Skeletal muscle cell (primary cell): ENCODE results near the gene TM9SF3.

Source experiments
- DNase-seq: peaks from one replicate; pipeline ENCODE4 v3.0.0-alpha.2; 2010; ENCODE audit warnings: low read depth
- H3K4me3 ChIP-seq: 2 replicates; pipeline ENCODE4 v1.5.1; 2011; ENCODE audit warnings: low read depth, mild to moderate bottlenecking, control low read depth, low read length, moderate library complexity

The TM9SF3 gene

DNA sequence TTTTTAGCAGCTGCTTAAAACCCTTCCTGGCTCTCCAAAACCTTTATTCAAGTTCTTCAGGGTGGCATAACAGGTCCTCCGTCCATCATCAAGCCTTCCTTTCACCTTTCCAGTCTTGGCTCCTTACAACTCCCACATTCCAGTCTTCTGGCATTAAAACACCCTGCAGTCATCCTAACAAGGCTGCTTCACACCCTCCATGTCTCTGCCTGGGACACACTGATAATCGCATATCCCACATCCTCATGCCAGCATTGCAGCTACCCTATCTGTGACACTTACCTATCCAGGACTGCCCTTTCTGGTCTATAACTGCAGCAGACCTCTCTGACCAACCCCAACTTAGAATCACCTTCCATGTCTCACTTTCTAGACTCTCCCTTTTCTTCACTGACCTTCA is 70.5 kb downstream of the TM9SF3 start:
- H3K4me3 ChIP-seq = no peak overlapping the region
- DNase-seq = no peak

- peak; percentile 73 for DNase-seq
- peak within 1 kb of the TSS; percentile 57 for H3K4me3 ChIP-seq
These were observed 72.9 kb downstream of the TM9SF3 start, which contains the start of gene TLL2 for GRCh38 chr10:96513698-96514561. Gene TLL2, minus strand, starts transcription at chr10:96513926. Its CDS starts 241 bp downstream, at chr10:96513685.

DNA sequence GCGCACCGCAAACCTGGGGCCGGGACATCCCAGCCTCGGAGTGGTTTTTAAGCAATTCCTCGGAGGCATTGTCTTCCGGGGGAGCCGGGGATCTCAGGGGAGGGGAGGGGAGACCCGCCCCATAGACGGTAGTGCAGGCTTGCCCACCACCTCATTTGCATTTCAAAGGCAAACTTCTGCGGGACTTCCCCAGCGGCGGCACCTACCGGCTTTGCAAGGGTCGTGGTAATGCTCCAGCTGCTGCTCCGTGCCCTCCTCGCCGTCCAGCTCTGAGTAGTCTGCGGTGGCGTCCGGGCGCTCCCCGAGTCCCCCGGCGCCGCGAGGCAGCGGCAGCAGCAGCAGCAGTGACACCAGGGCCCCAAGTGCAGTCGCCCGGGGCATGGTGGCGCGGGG is 73.5 kb downstream of the TM9SF3 start:
- DNase-seq = no peak
- peak overlapping the region; percentile 57 for H3K4me3 ChIP-seq

GRCh38 chr10:96512524-96513304 is 74.1 kb downstream of the TM9SF3 start:
- H3K4me3 ChIP-seq = peak overlapping the region; percentile 57
- no peak for DNase-seq

GRCh38 chr10:96511044-96511945 is 75.5 kb downstream of the TM9SF3 start:
- H3K4me3 ChIP-seq = no peak overlapping the region

GRCh38 chr10:96509017-96509641 is 77.7 kb downstream of the TM9SF3 start:
- no peak overlapping the region for H3K4me3 ChIP-seq
- peak; percentile 41 for DNase-seq

More at GRCh38 chr10:96511044-96511945, 75.5 kb downstream of the TM9SF3 start:
- no peak for DNase-seq

- H3K4me3 ChIP-seq = no peak overlapping the region
- DNase-seq = no peak
These were observed 79.8 kb downstream of the TM9SF3 start for GRCh38 chr10:96507044-96507443.

- no peak for DNase-seq
- H3K4me3 ChIP-seq = no peak overlapping the region
These were observed 81.4 kb downstream of the TM9SF3 start for GRCh38 chr10:96505150-96506136.

DNA sequence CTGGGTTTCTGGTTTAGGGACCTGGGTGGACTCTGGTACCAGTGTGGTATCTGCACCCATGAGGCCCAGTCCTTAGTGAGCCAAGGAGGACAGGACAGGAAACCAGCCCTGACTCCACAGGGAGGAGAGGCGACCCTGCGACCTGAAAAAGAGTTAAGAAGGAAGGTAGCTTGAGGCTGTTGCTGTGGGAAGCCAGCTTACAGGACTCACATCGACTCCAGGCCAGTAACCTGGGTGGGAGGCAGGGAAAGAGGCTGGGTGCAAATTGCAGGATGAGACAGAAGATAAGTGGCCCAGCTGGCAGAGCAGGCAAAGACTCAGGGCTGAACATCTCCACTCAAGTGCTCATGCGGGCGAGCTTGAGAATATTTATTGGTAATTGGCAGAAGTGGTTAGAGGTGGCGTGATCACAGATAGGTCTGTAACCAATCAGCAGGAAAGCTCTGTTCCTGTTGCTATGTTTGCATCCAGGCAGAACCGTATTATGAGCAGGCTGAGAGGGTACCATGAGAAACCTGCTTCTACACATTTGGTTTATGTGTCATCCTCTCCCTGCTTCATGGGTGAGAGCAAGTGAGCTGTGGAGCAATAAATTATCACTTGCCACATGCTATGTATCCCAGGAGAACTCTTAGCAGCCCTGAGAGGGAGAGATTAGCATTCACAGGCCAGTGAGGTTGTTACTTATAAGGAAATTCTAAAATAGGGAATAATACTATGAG is 84.1 kb downstream of the TM9SF3 start:
- H3K4me3 ChIP-seq = no peak overlapping the region
- no peak for DNase-seq

DNA sequence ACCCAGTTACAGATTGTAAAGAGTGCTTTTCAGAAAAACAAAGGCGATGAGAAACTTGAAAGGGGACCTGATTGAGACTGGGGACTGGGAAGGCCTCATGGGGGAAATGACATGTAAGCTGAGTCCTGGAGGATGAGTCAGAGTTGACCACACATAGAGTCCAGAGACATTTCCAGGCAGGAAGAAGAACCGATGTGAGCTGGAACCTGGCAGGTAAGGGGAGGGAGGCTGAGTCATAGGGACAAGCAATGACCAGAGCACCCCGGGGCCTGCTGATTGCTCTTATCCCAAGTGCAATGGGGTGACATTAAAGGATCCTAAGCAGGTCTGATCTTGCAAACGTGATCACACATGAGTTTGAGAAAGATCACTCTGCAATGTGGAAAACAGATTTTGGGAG is 84.8 kb downstream of the TM9SF3 start:
- H3K4me3 ChIP-seq = no peak overlapping the region
- no peak for DNase-seq

DNA sequence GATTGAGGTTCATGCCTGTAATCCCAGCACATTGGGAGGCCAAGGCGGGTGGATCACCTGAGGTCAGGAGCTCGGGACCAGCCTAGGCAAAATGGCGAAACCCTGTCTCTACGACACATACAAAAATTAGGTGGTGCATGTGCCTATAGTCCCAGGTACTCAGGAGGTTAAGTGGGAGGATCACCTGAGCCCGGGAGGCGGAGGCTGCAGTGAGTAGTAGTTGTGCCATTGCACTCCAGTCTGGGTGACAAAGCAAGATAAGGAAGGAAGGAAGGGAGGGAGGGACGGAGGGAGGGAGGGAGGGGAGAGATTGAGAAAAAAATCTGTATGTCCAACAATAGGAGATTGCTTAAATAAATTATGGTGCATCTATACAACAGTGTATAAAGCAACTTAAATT is 86.3 kb downstream of the TM9SF3 start:
- no peak overlapping the region for H3K4me3 ChIP-seq
- DNase-seq = no peak

GRCh38 chr10:96500050-96500449 is 86.8 kb downstream of the TM9SF3 start:
- no peak for DNase-seq
- H3K4me3 ChIP-seq = no peak overlapping the region

DNA sequence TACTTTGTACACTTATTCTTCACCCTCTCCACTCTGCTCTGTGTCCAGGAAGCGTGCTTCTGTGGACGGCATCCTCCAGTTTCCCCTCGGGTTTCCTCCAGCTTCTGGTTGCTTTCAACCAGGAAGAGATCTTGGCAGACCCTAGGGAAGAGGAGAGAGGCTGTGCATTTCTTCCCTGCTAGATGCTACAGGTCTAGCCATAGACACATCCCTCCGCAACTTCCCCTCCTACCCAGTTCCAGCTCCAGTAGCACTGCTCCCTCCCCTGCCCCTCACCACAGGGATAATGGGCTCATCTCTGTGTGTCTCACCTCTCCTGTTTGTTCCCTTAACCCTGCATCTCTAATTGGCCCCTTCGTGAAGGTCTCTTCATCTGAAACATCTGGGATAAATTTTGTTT is 89.4 kb downstream of the TM9SF3 start:
- H3K4me3 ChIP-seq = no peak overlapping the region
- DNase-seq = no peak

GRCh38 chr10:96496281-96496925 is 90.4 kb downstream of the TM9SF3 start:
- H3K4me3 ChIP-seq = no peak overlapping the region
- no peak for DNase-seq

GRCh38 chr10:96495544-96495943 is 91.3 kb downstream of the TM9SF3 start:
- H3K4me3 ChIP-seq = no peak overlapping the region
- no peak for DNase-seq

DNA sequence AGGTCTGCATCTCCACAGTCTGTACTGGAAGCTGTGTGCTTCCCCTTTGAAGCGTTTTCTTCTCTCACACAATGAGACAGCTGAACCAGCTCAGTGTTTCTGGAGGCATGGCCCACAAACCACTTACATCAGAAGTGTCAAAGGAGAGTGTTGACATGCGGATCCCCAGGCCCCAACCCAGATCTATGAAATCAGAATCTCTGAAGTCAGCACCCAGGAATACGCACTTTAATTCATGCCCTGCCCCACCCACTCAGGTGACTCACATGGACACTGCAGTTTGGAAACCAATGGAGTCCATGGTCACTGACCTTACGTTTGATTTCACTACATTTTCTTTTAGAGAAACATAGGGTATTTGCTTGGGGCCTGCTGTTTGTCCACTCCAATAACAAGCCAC is 92.1 kb downstream of the TM9SF3 start:
- DNase-seq = no peak
- no peak overlapping the region for H3K4me3 ChIP-seq
